RPMI7951 (cell line): ENCODE data around the gene GAS2L2. TPM values are rescaled to one million over a fixed set of nuclear protein-coding genes. Genes with fewer than 3 reads are reported as not detected.
A peak's percentile ranks its signal among the peaks of the same experiment; 100 is the strongest.

Experiments
- DNase-seq: peaks from one replicate; pipeline ENCODE4 v3.0.0-alpha.2; 2012; ENCODE audit warnings: low read depth
- total RNA-seq: library from RNA; depleted of rRNA; stranded (reverse); fragments of >200 nt; shearing (Covaris generic); gene quantifications from 2 replicates; pipeline ENCODE4 v1.2.3, GENCODE V29; 2014

GAS2L2 gene
- total RNA-seq, 1 experiment from 2014 or later, result not detected

GRCh38 chr17:35747540-35748017 lies 5.5 kb downstream of the GAS2L2 start:
- peak; percentile 60 for DNase-seq

DNA sequence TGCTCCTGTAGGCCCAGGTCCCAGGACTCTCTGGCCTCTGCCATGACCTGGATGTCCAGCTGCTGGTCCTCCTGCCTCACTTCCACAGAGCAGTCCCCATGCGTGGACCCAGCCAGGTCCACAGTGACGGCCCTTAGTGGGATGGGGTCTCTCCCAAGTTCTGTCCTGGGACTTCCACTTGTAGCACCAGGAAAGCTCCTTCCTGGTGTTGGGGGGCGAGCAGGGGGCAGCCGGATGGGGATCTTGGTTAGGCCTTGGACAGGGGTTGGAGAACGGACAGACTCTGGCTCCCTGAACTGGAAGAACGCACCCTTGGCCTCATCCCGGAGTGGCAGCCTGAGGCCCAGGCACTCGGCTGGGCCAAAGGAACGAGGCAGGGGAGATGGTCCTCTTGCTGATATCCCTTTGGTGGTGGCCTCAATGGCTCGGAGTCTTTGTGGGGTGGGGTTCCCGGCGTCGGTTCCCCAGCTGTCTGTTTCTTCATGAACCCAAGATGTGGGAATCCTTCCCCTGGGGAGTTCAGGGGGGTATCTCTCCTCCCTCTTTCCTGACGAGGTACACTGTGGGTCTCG lies 7.2 kb downstream of the GAS2L2 start:
- DNase-seq, result no peak

DNA sequence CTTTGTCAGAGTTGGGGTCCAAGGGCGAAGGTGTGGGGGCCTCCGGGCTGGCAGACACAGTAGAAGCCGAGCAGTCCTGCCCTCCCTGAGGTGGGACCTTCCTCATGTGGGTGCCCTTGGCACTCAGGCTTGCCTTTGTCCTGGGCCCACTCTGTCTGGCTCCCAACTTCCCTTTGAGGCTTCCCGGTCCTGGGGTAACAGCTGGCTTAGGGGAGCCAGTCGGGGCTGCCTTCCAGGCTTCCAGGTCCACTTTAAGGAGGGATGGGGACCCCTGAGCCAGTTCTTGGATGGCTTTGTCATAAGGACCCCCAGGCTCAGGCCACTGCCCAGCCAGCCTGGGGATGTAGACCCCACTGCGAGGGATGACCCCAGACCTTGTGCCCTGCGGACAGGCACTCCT lies 7.8 kb downstream of the GAS2L2 start:
- no peak for DNase-seq

DNA sequence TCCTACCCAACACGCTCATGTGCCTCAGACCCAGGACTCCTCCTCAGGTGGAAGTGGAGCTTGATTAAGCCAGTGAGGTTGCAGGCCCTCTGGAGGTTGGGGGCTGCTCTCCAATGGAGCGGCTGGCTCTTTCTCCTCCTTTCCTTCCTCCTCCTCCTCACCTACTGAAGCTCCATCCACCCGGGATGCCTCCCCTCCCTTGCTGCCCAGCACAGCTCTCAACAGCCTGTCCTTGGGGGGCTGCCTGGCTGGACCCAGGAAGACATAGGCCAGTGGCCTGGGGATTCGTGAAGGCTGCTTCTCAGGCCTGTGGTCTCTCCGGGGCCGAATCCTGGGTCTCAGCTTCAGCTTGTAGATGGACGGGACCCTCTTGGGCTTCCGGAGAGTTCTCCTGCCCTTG lies 8.2 kb downstream of the GAS2L2 start:
- no peak for DNase-seq

GRCh38 chr17:35743626-35744328 lies 9.3 kb downstream of the GAS2L2 start:
- peak; percentile 29 for DNase-seq

GRCh38 chr17:35742896-35743477 lies 10.1 kb downstream of the GAS2L2 start:
- DNase-seq, result no peak

DNA sequence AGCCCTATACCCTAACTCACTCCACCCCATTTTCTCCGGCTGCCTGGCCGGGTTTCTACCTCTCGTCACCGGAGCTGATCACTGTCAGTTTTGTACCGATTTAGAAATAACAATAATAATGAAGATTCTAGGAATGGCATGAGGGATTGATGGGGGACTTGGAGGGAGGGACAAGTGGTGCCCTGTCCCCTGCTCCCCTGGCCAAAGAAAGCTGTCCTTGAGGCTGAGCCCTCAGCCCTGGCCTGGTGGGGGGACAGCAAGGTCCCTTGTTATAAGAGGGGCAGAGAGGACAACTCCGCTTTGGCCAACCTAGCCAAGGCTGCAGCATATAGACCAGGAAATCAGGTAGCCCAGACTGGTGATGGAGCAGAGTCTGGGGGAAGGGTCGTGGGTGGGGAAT lies 10.5 kb downstream of the GAS2L2 start:
- DNase-seq, result no peak

DNA sequence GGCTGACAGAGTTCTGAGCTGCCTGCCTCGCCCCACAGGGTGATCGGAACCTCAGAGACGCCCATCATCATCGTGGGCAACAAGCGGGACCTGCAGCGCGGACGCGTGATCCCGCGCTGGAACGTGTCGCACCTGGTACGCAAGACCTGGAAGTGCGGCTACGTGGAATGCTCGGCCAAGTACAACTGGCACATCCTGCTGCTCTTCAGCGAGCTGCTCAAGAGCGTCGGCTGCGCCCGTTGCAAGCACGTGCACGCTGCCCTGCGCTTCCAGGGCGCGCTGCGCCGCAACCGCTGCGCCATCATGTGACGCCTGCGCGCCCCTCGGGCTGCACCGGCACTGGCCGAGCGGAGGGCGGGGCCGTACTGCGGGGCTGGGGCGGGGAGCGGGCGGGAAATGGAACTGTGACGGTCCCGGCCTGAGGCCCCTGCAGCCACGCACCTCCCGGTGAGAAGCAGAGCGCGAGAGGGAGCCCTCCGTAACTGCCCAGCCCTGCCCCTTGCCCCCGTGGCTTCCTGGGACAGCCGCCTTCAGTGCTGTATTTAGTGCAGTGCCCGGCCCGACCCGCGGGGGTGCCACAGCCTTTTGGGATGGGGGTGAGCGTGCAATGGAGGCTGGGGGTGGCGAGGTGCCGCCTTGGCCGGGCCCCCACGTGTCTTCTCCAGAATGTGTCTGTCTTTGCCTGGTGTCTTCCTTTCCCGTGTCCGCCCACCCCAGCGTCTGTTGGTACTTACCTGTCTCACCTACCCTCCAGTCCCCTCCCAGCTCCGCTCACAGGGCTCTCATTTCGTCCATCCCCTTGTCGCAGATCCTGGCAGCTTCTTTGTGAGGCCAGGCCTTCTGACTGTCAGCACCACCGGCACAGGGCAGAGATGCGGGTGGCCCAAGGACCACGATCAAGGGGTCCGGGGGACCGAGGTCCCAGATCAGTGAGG lies 11.8 kb downstream of the GAS2L2 start:
- no peak for DNase-seq

DNA sequence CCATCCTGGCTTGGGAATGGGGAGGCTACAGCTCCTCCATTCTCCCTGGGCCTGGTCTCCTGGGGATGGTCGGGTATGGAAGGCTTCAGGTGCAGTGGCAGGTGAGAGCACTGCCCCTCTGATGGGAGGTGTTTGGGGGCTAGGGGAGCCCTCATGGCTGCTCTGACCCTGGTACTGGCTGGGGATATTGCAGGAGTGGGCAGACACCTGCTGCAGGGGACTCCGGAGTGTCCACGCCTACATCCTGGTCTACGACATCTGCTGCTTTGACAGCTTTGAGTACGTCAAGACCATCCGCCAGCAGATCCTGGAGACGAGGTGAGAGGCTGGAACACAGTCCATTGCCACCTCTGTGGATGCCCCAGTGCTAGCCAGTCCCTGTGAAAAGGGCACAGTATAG lies 12.8 kb downstream of the GAS2L2 start:
- no peak for DNase-seq

DNA sequence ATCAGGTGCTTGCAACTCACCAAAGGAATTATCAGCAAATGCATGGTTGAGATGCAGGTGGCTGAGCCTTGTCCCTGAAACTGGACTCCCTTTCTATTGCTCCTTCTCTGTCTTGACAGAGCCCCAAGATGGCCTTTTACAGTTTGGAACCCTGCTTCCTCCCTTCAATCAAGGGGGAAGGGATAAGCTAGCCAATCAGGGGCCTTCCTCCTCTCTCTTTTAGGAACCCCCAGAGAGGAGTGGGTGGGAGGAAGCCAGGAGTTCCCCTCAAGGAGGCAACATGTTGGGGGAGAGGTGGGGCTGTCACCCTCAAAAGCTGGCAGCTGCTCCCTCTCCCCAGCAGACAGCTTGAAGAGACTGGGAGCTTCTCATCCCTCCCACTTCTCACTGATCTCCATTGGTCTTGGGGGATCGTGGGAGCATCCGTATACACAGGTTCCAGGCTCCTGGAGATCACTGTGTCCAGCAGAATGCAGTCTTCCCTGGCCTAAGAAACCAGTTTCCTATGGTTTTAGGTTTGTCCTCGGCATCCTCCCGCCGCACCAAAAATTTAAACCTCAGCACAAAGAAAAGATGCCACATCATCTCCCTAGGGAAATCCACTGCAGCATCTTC lies 14.4 kb downstream of the GAS2L2 start:
- no peak for DNase-seq

- DNase-seq, result no peak
These were observed 16.8 kb downstream of the GAS2L2 start for GRCh38 chr17:35736236-35736635.

- DNase-seq, result no peak
These were observed 17.8 kb downstream of the GAS2L2 start for GRCh38 chr17:35735036-35735805.

DNA sequence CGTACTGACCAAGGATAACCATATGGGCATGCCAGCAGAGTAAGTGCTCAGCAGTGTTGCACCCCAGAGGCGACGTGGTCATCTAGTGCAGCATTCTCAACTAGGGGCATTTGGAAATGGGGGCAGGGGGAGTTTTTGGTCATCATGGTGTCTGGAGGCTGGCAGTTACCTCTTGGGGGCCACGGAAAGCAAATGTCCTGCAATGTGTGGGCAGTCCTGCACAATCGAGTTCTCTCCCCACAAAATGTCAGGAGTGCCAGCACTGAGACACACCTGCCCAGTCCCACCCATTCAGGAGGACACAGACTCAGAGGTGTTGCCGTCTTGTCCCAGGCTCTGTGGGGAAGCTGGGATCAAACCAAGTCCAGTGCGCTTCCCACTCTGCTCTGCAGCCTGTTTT lies 18.6 kb downstream of the GAS2L2 start:
- DNase-seq, result no peak

- peak; percentile 18 for DNase-seq
These were observed 19.7 kb downstream of the GAS2L2 start for GRCh38 chr17:35733366-35733765.

DNA sequence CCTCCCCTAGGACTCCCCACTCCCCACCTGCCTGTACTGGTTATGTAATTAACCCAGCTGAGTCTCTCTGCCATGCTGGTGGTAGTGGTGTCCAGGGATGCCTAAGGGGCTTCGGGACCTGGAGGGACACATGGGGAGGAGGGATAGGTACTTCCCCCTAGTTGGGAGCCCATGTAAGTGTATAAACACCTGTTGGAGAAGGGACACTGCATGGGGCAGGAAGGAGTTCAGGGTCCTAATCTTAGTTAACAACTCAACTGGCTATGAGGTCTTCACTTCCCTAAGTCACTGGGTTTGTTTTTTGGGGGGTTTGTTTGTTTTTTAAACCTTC lies 20.3 kb downstream of the GAS2L2 start:
- DNase-seq, result no peak

GRCh38 chr17:35731917-35732805 lies 20.9 kb downstream of the GAS2L2 start:
- DNase-seq, result no peak

- DNase-seq, result peak; percentile 24
These were observed 21.7 kb downstream of the GAS2L2 start, which contains the start of gene RASL10B for GRCh38 chr17:35731239-35731916. RASL10B (plus strand) TSS chr17:35731639; CDS start chr17:35735185, 3,546 bp downstream.

- no peak for DNase-seq
These were observed 22.5 kb downstream of the GAS2L2 start for GRCh38 chr17:35730400-35731005.

DNA sequence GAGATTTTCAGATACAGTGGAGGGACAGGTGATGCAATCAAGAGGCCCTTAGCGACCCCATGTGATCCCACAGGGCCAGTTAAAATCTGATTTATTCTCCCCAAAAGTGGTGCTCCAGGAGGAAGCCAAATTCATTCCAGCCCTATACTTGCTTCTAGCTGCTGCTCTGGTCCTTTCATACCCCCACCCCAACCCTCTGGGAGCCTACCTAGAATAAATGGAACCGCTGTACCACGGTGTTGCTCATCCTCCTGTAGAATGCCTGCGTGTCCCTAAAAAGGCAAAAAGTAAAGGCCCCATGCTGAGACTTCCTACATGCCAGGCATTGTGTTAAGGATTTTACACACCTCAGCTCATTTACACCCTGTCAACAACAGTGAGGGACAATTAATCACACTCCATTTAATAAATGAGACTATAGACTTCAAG lies 23.6 kb downstream of the GAS2L2 start:
- no peak for DNase-seq
